Naive thymus-derived CD4-positive, alpha-beta T cell (primary cell): ENCODE data around the gene HIRA. TPM values are rescaled to one million over a fixed set of nuclear protein-coding genes. Genes with fewer than 3 reads are reported as not detected.

Experiments
- ATAC-seq: fragments of 150-1000 bp; cut with Tn5 transposase; 2 replicates; pipeline ENCODE4 v1.10.0; 2021; ENCODE audit warnings: mild to moderate bottlenecking, moderate library complexity
- CTCF ChIA-PET: fragments of 350-600 bp; sonication (Branson Sonifier 250); formaldehyde crosslinking; loops from one replicate; lab custom pipeline; 2021; ENCODE audit warnings: antibody characterized with exemption; lab: Charles Lee
- POLR2A ChIA-PET: fragments of 350-600 bp; sonication (Branson Sonifier 250); formaldehyde crosslinking; loops from one replicate; lab custom pipeline; 2021; ENCODE audit warnings: antibody characterized with exemption, inconsistent platforms; lab: Charles Lee
- DNase-seq, 9 donors: peaks; one replicate each; pipeline versions ENCODE4 v3.0.0 to v3.0.0-alpha.2; 2020 to 2022; ENCODE audit warnings: mixed read lengths in 1 of 9
- H3K27ac ChIP-seq: one replicate; pipeline ENCODE4 v1.7.0; 2013; ENCODE audit warnings: mild to moderate bottlenecking, low read depth, low read length, moderate library complexity
- H3K27me3 ChIP-seq, 2 donors: one replicate each; pipeline ENCODE4 v1.7.0; 2013; ENCODE audit warnings: low read length in 2 of 2, mild to moderate bottlenecking in 2 of 2, moderate library complexity in 2 of 2; ENCODE audit not compliant: control insufficient read depth in 2 of 2, insufficient read depth in 2 of 2
- H3K36me3 ChIP-seq, 3 experiments: 1 replicate in 2 of 3; 2 replicates in 1 of 3; pipeline ENCODE4 v1.7.0; 2013; ENCODE audit warnings: low read length in 3 of 3, mild to moderate bottlenecking in 3 of 3, moderate library complexity in 1 of 3; ENCODE audit not compliant: insufficient read depth in 3 of 3, control insufficient read depth in 2 of 3
- H3K4me1 ChIP-seq, 2 donors: one replicate each; pipeline ENCODE4 v1.7.0; 2013; ENCODE audit warnings: low read length in 2 of 2, mild to moderate bottlenecking in 2 of 2, moderate library complexity in 1 of 2; ENCODE audit not compliant: control insufficient read depth in 2 of 2, insufficient read depth in 2 of 2
- H3K4me3 ChIP-seq: 2 replicates; pipeline ENCODE4 v1.7.0; 2013; ENCODE audit warnings: mild to moderate bottlenecking, low read length
- H3K9me3 ChIP-seq, 3 experiments: 1 replicate in 2 of 3; 2 replicates in 1 of 3; pipeline ENCODE4 v1.7.0; 2013; ENCODE audit warnings: low read length in 3 of 3; ENCODE audit not compliant: control insufficient read depth in 2 of 3
- H3K27ac Mint-ChIP-seq, 9 donors: one replicate each; pipeline ENCODE4 v1.8.0; 2020 to 2022; ENCODE audit warnings: mixed read lengths in 9 of 9, mild to moderate bottlenecking in 8 of 9, moderate library complexity in 5 of 9, inconsistent platforms in 2 of 9
- H3K27me3 Mint-ChIP-seq, 5 donors: one replicate each; pipeline ENCODE4 v1.8.0; 2021 to 2022; ENCODE audit warnings: mixed read lengths in 5 of 5, mild to moderate bottlenecking in 1 of 5
- H3K36me3 Mint-ChIP-seq, 5 donors: one replicate each; pipeline ENCODE4 v1.8.0; 2020 to 2022; ENCODE audit warnings: mixed read lengths in 5 of 5, mild to moderate bottlenecking in 3 of 5, inconsistent platforms in 1 of 5
- H3K4me1 Mint-ChIP-seq, 7 donors: one replicate each; pipeline ENCODE4 v1.8.0; 2020 to 2022; ENCODE audit warnings: mixed read lengths in 7 of 7, mild to moderate bottlenecking in 3 of 7, inconsistent platforms in 1 of 7
- H3K4me3 Mint-ChIP-seq, 10 donors: one replicate each; pipeline ENCODE4 v1.8.0; 2020 to 2022; ENCODE audit warnings: mild to moderate bottlenecking in 10 of 10, mixed read lengths in 10 of 10, moderate library complexity in 6 of 10, inconsistent platforms in 2 of 10
- H3K9me3 Mint-ChIP-seq, 11 donors: one replicate each; pipeline ENCODE4 v1.8.0; 2020 to 2022; ENCODE audit warnings: mixed read lengths in 11 of 11, mild to moderate bottlenecking in 4 of 11, inconsistent platforms in 1 of 11, moderate library complexity in 1 of 11
- intact Hi-C, 2 donors: fragments of 100-400 bp; cut with micrococcal nuclease; formaldehyde crosslinking; loops; one replicate each; pipeline ENCODE4 v1.15.1; 2023
- polyA plus RNA-seq, 2 donors: library from polyadenylated mRNA; unstranded; fragments of 300-500 nt; fragmentation: Illumina TruSeq; gene quantifications; one replicate each; pipeline ENCODE4 v1.2.3, GENCODE V29; 2021
- total RNA-seq, 6 experiments: library from RNA in 5 of 6; stranded (reverse) in 5 of 6; gene quantifications; 1 replicate in 5 of 6; 2 replicates in 1 of 6; pipeline ENCODE4 v1.2.3 and lab custom pipeline; 2021 to 2026

The HIRA gene
- total and polyA plus RNA-seq, 7 experiments from 2014 or later = 2.8 to 42.3 (median 22.5) TPM

DNA sequence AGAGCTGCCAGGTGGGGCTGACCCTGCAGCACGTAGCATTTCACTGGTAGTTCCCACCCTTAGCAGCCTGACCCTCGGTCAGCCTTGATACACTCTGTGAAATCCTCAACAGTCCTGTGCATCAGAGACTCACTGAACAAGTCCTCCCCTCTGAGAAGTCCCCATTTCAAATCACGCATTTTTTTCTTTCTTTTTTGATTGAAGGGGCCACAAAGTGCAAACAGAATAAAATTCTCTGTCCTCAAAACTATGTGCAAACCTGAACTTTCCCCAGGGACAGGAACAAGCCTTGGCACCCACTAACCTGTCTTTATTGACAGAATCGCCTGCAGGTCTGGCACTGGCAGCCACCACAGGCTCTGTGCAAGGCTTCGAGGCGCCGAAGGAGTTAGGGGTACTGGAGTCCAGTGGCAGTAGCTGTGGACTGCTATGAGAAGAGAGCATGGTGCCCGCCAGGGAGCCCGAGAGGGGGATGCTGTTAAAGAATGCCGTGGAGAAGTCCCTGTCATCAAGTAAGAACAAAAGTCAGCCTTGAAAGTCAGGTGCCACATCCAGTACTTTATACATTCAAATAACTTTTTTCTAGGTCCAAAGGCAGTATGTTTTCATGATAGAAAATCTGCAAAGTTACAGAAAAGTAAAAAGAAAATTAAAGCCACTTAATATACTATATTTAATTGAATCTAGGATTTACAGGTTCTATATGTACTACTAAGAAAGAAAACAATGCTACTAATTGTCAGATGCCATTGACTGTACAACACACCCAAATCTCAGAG lies 53.8 kb downstream of the HIRA start:
- no peaks in the 10 kb centered on the region for H3K27me3 Mint-ChIP-seq
- peak overlapping the region in 1 of 9 donors; percentile 29 for H3K27ac Mint-ChIP-seq
- Histone ChIP-seq H3K4me3 (no peak overlapping the region), H3K27me3 (no peaks in the 10 kb centered on the region), H3K27ac (no peak overlapping the region), H3K4me1 (no peaks in the 10 kb centered on the region), H3K9me3 (no peaks in the 10 kb centered on the region), H3K36me3 (peaks cover 16 to 76% (median 43%) of the 10 kb centered on the region in 3 experiments)
- no peak overlapping the region for H3K4me3 Mint-ChIP-seq
- ChIA-PET POLR2A (no interaction called here), CTCF (interaction anchor here (0.6 kb wide), 1 partner anchor 10 kb away, joined by 3 read pairs; no protein-coding TSS in a partner anchor)
- no peaks in the 10 kb centered on the region for H3K9me3 Mint-ChIP-seq
- DNase-seq = no peak
- no peaks in the 10 kb centered on the region for H3K4me1 Mint-ChIP-seq
- H3K36me3 Mint-ChIP-seq = peaks cover 14 to 37% (median 24%) of the 10 kb centered on the region in 5 donors
- intact Hi-C loops = no loop called here
- ATAC-seq = no peak

DNA sequence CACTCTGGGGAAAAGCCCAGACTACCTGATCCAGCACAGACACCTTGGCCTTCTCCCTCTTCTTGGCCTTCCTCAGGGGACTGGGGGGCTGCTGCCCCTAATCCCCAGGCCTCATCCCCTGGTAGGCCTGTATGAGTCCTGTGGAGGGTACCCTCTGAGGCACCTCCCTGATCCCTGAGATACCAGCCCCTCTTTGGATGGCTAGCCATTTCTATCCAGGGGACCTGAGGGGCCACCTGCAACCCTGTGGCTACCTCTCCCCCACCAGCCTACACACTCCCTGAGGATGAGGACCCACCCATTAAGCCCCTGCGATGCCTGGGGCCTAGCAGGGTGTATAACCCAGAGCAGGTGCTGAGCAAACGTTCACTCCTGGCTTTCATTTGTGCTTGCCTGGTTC lies 54.6 kb downstream of the HIRA start:
- H3K4me3 ChIP-seq = no peak overlapping the region
- Mint-ChIP-seq H3K27me3 (no peaks in the 10 kb centered on the region), H3K36me3 (peaks cover 12 to 33% (median 18%) of the 10 kb centered on the region in 5 donors), H3K27ac (peak overlapping the region in 1 of 9 donors; percentile 65), H3K4me3 (no peak overlapping the region), H3K4me1 (no peaks in the 10 kb centered on the region), H3K9me3 (no peaks in the 10 kb centered on the region)
- POLR2A ChIA-PET = no interaction called here
- no peak for DNase-seq
- no peaks in the 10 kb centered on the region for H3K9me3 ChIP-seq
- peaks cover 8 to 71% (median 38%) of the 10 kb centered on the region in 3 experiments for H3K36me3 ChIP-seq
- no peaks in the 10 kb centered on the region for H3K4me1 ChIP-seq
- intact Hi-C loops = no loop called here
- no peaks in the 10 kb centered on the region for H3K27me3 ChIP-seq
- CTCF ChIA-PET = no interaction called here
- no peak for ATAC-seq
- no peak overlapping the region for H3K27ac ChIP-seq

DNA sequence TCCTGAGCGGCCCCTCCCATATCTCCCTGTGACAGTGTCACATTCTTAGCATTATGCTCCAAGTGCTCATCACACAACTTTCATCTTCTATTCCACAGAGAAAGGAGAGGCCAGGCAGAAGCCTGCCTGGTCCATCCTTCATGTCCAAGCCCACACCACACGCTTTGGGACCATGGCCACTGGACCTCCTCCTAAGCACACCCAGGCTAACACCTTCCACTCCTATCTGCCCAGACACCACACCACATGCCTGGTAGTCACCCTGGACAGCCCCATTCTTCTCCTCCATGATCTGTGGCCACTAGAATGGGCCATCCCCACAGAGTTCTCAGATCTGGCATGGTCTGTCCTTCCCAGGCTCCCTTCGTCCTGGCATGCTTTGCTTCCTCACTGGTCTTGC lies 55.3 kb downstream of the HIRA start:
- Histone ChIP-seq H3K27me3 (no peaks in the 10 kb centered on the region), H3K27ac (no peak overlapping the region), H3K4me1 (no peaks in the 10 kb centered on the region), H3K9me3 (no peaks in the 10 kb centered on the region), H3K4me3 (no peak overlapping the region), H3K36me3 (peaks cover 5 to 70% (median 32%) of the 10 kb centered on the region in 3 experiments)
- H3K9me3 Mint-ChIP-seq = no peaks in the 10 kb centered on the region
- ATAC-seq (no peak), DNase-seq (no peak)
- peak overlapping the region in 1 of 9 donors; percentile 51 for H3K27ac Mint-ChIP-seq
- intact Hi-C loops = no loop called here
- CTCF ChIA-PET = no interaction called here
- H3K4me1 Mint-ChIP-seq = no peaks in the 10 kb centered on the region
- H3K36me3 Mint-ChIP-seq = peaks cover 14 to 39% (median 17%) of the 10 kb centered on the region in 5 donors
- POLR2A ChIA-PET = no interaction called here
- H3K4me3 Mint-ChIP-seq = no peak overlapping the region
- H3K27me3 Mint-ChIP-seq = no peaks in the 10 kb centered on the region

DNA sequence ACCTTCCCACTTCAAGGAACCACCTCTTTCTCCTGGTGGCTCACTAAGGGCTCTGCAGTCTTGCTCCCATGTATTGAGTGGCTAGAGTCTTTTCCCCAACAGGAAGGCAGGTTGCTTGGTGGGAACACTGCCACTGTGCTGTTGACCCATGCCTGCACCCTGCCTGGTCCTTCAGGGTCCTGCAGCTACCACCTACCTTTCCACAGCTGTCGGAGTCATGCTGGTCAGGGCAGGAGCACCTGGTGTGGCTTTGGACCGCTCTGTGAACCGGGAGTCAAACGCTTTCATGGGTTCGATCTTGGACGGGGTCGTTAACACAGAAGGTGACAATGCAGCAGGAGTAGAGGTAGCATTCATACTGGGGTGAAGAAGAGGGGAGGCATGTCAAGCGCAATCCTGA lies 56.1 kb downstream of the HIRA start:
- CTCF ChIA-PET = no interaction called here
- no peaks in the 10 kb centered on the region for H3K27me3 ChIP-seq
- H3K9me3 ChIP-seq = no peaks in the 10 kb centered on the region
- H3K4me1 Mint-ChIP-seq = no peaks in the 10 kb centered on the region
- intact Hi-C loops = no loop called here
- H3K36me3 Mint-ChIP-seq = peaks cover 14 to 43% (median 17%) of the 10 kb centered on the region in 5 donors
- peaks cover 11 to 75% (median 28%) of the 10 kb centered on the region in 3 experiments for H3K36me3 ChIP-seq
- H3K4me3 ChIP-seq = no peak overlapping the region
- no peak overlapping the region for H3K27ac ChIP-seq
- DNase-seq (no peak), ATAC-seq (no peak)
- peak overlapping the region in 1 of 9 donors; percentile 46 for H3K27ac Mint-ChIP-seq
- H3K4me1 ChIP-seq = no peaks in the 10 kb centered on the region
- no peaks in the 10 kb centered on the region for H3K9me3 Mint-ChIP-seq
- no peak overlapping the region for H3K4me3 Mint-ChIP-seq
- POLR2A ChIA-PET = no interaction called here
- H3K27me3 Mint-ChIP-seq = no peaks in the 10 kb centered on the region

DNA sequence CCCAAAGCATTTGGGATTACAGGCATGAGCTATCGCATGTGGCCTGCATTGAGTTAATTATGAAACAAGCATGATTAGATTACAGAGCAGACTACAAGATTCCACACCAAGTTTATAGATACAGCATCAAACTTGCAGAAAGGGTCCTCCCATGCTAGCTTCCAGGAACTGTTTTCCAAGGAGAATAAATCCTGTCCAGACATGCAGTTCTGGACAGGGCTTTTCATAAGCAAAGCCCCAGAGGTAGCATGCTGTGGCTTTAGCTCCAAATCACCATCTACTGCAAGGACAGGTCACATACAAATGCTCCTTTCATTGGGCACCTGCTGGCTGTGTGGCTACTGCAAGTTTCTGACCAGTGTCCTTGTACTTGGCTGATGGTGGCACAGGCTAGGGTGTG lies 57.1 kb downstream of the HIRA start:
- Mint-ChIP-seq H3K27me3 (no peaks in the 10 kb centered on the region), H3K9me3 (no peaks in the 10 kb centered on the region), H3K4me3 (no peak overlapping the region), H3K27ac (no peak overlapping the region), H3K36me3 (peaks cover 14 to 43% (median 17%) of the 10 kb centered on the region in 5 donors), H3K4me1 (no peaks in the 10 kb centered on the region)
- DNase-seq (no peak), ATAC-seq (no peak)
- Histone ChIP-seq H3K9me3 (no peaks in the 10 kb centered on the region), H3K4me3 (no peak overlapping the region), H3K27ac (no peak overlapping the region), H3K36me3 (peaks cover 12 to 80% (median 28%) of the 10 kb centered on the region in 3 experiments), H3K27me3 (no peaks in the 10 kb centered on the region), H3K4me1 (no peaks in the 10 kb centered on the region)
- CTCF ChIA-PET = no interaction called here
- intact Hi-C loops = no loop called here
- POLR2A ChIA-PET = no interaction called here

DNA sequence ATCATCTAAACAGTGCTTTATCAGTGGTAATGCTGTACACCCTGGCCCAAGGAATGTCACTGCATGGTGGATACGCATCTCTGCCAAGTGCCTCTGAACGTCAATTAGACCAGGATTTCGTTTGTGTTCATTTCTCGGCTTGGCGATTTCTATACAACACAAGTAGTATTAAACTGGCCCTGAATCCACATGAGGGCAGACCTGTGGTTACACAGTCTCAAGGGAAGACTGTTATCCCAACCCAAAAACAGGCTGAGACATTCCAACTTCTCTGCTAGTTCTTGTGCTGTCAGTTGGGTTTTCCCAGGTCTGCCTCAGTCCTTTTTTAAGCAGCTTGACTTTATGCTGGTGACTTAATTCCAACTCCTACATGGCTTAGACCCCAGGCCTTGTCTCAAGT lies 58.1 kb downstream of the HIRA start:
- DNase-seq (no peak), ATAC-seq (no peak)
- Histone ChIP-seq H3K36me3 (peaks cover 12 to 88% (median 28%) of the 10 kb centered on the region in 3 experiments), H3K4me1 (no peaks in the 10 kb centered on the region), H3K27me3 (no peaks in the 10 kb centered on the region), H3K9me3 (no peaks in the 10 kb centered on the region), H3K27ac (no peak overlapping the region), H3K4me3 (no peak overlapping the region)
- ChIA-PET CTCF (no interaction called here), POLR2A (no interaction called here)
- peaks cover 14 to 48% (median 17%) of the 10 kb centered on the region in 5 donors for H3K36me3 Mint-ChIP-seq
- no peak overlapping the region for H3K4me3 Mint-ChIP-seq
- peak overlapping the region in 1 of 9 donors; percentile 36 for H3K27ac Mint-ChIP-seq
- no peaks in the 10 kb centered on the region for H3K4me1 Mint-ChIP-seq
- H3K9me3 Mint-ChIP-seq = no peaks in the 10 kb centered on the region
- no peaks in the 10 kb centered on the region for H3K27me3 Mint-ChIP-seq
- intact Hi-C loops = no loop called here
